ENCODE results near the gene RTF2. TPM values are rescaled to one million over a fixed set of nuclear protein-coding genes. Genes with fewer than 3 reads are reported as not detected.

The RTF2 gene
- total and polyA plus RNA-seq, 2 experiments from 2014 or later: 28.2 to 53.7 TPM

GRCh38 chr20:56522311-56522710 lies 53.9 kb downstream of the RTF2 start:
- no peak for TF ChIP-seq JUNB (IDR thresholded peaks at IDR 0.05; ENCODE audit: unreplicated experiment)
- TF ChIP-seq POLR2AphosphoS5 (IDR thresholded peaks at IDR 0.05; ENCODE audit: low read depth): no peak
- no peak for TF ChIP-seq CTCF (conservative IDR thresholded peaks at IDR 0.05; ENCODE audit: low read depth in 2 of 2)
- TF ChIP-seq EZH2 (IDR thresholded peaks at IDR 0.05; ENCODE audit: low read depth, unreplicated experiment): no peak
- no peak for TF ChIP-seq STAT1 (IDR thresholded peaks at IDR 0.05; ENCODE audit: unreplicated experiment)
- TF ChIP-seq ZNF114 (CRISPR knock-in tag; IDR thresholded peaks at IDR 0.05): no peak
- TF ChIP-seq ZNF462 (CRISPR knock-in tag; IDR thresholded peaks at IDR 0.05): no peak
- no peak for TF ChIP-seq NANOG (IDR thresholded peaks at IDR 0.05; ENCODE audit: borderline replicate concordance)
- TF ChIP-seq ZNF331 (CRISPR knock-in tag; IDR thresholded peaks at IDR 0.05; ENCODE audit: low read depth): no peak
- no peak for TF ChIP-seq ETS1 (IDR thresholded peaks at IDR 0.05)
- no peak for TF ChIP-seq CREB1 (CRISPR knock-in tag; IDR thresholded peaks at IDR 0.05; ENCODE audit: low read depth)
- no peak for TF ChIP-seq REST (IDR thresholded peaks at IDR 0.05; ENCODE audit: unreplicated experiment)
- no peak for TF ChIP-seq EZH2phosphoT487 (IDR thresholded peaks at IDR 0.05; ENCODE audit: unreplicated experiment)
- H3K4me1 ChIP-seq (ENCODE audit: insufficient read depth): no peaks in the 10 kb centered on the region
- no peaks in the 10 kb centered on the region for H3K27me3 ChIP-seq (ENCODE audit: insufficient read depth)
- no peaks in the 10 kb centered on the region for H3K9me2 ChIP-seq (ENCODE audit: insufficient read depth)
- H2AFZ ChIP-seq: no peak overlapping the region
- Mint-ChIP-seq H3K9me3 (peaks cover 41% of the 10 kb centered on the region), H3K4me1 (no peaks in the 10 kb centered on the region), H3K27ac (no peak overlapping the region), H3K36me3 (ENCODE audit: low read depth) (peaks cover 52% of the 10 kb centered on the region), H3K27me3 (ENCODE audit: insufficient read depth, low read depth, poor library complexity) (peaks cover 5% of the 10 kb centered on the region), H3K4me3 (no peak overlapping the region)
- no peak for DNase-seq (ENCODE audit: low spot score)
- no peaks in the 10 kb centered on the region for H3F3A ChIP-seq (replicated peaks; ENCODE audit: low read depth)
- no peaks in the 10 kb centered on the region for H4K20me1 ChIP-seq (replicated peaks; ENCODE audit: insufficient read depth)
- H3K27ac ChIP-seq (ENCODE audit: low read depth): no peak overlapping the region
- H3K36me3 ChIP-seq (ENCODE audit: insufficient read depth): peaks cover 15% of the 10 kb centered on the region
- no peak for ATAC-seq
- no peak overlapping the region for H3K4me3 ChIP-seq
- H3K79me2 ChIP-seq (replicated peaks; ENCODE audit: insufficient read depth): no peaks in the 10 kb centered on the region
- H3K4me2 ChIP-seq: no peak overlapping the region
